K562 (cell line): ENCODE data around the gene OR1E1. TPM values are rescaled to one million over a fixed set of nuclear protein-coding genes. Genes with fewer than 3 reads are reported as not detected.
"Not testable (repeated sequence)": the region's sequence is repeated elsewhere in the genome, so short reads cannot be mapped to it uniquely, and the experiment has no call there.

ENCODE experiments used
- ATAC-seq: fragments of 200-7000 bp; cut with Tn5 transposase; 3 replicates; pipeline ENCODE4 v1.9.1; 2020; ENCODE audit warnings: moderate library complexity
- BruUV-seq: library from RNA; stranded (reverse); fragments of 400-500 nt; replicated peaks from 2 replicates; lab custom pipeline; 2021; lab: Mats Ljungman, UMichigan
- CTCF ChIA-PET: fragments of 300-600 bp; formaldehyde crosslinking; extraction: SDS; loops from one replicate; lab custom pipeline; 2021; ENCODE audit warnings: low intra/inter-chr PET ratio; lab: Yijun Ruan, JAX
- POLR2A ChIA-PET: fragments of 300-600, 350-650 bp; sonication (Branson Sonifier 250); formaldehyde crosslinking; extraction: SDS; loops from one replicate; lab custom pipeline; 2021; ENCODE audit warnings: antibody characterized with exemption, inconsistent platforms; lab: Yijun Ruan, JAX
- DNase-seq, 4 experiments: peaks; one replicate each; pipeline versions ENCODE4 v3.0.0 to v3.0.0-alpha.2; 2011 to 2018; ENCODE audit warnings: low spot score in 3 of 4, mixed read lengths in 3 of 4; ENCODE audit errors: extremely low read depth in 1 of 4
- FAIRE-seq: peaks from 2 replicates; lab custom pipeline; 2011; peaks lifted over from hg19 to GRCh38; lab: Jason Lieb, UNC
- H2AFZ ChIP-seq: 2 replicates; pipeline ENCODE4 v1.6.0; 2011; ENCODE audit warnings: low read depth, low read length, control low read depth, inconsistent platforms
- H3K27ac ChIP-seq: fragments of 200-600 bp; 3 replicates; pipeline ENCODE4 v1.8.0; 2011; ENCODE audit warnings: low read depth, mild to moderate bottlenecking, control low read depth, inconsistent platforms, low read length, moderate library complexity, mixed read lengths; ENCODE audit errors: extremely low read depth
- H3K27me3 ChIP-seq, 2 experiments: fragments of 300-600 bp in 1 of 2; 2 replicates in 1 of 2; 3 replicates in 1 of 2; pipeline versions ENCODE4 v1.6.0 to v1.8.0; 2011; ENCODE audit warnings: inconsistent platforms in 2 of 2, low read length in 2 of 2, mild to moderate bottlenecking in 1 of 2, mixed read lengths in 1 of 2, moderate library complexity in 1 of 2; ENCODE audit not compliant: control insufficient read depth in 2 of 2, insufficient read depth in 2 of 2
- H3K36me3 ChIP-seq: fragments of 300-600 bp; 3 replicates; pipeline ENCODE4 v1.8.0; 2011; ENCODE audit warnings: mild to moderate bottlenecking, low read length, inconsistent platforms; ENCODE audit not compliant: control insufficient read depth, insufficient read depth
- H3K4me1 ChIP-seq, 2 experiments: fragments of 200-600 bp in 1 of 2; replicated peaks in 1 of 2; 2 replicates in 1 of 2; 3 replicates in 1 of 2; pipeline versions ENCODE4 v1.5.1 to v1.8.0; 2011; ENCODE audit warnings: inconsistent platforms in 2 of 2, low read length in 2 of 2, mild to moderate bottlenecking in 1 of 2, mixed read lengths in 1 of 2, moderate library complexity in 1 of 2; ENCODE audit not compliant: control insufficient read depth in 2 of 2, insufficient read depth in 2 of 2
- H3K4me2 ChIP-seq: 2 replicates; pipeline ENCODE4 v1.6.1; 2011; ENCODE audit warnings: low read length, control low read depth, inconsistent platforms, mixed read lengths; ENCODE audit not compliant: insufficient read depth
- H3K4me3 ChIP-seq: fragments of 200-600 bp; sonication (generic), shearing (Covaris generic); 2 replicates; pipeline ENCODE4 v1.5.1; 2016; ENCODE audit warnings: control low read depth, inconsistent platforms
- H3K79me2 ChIP-seq: fragments of 200-600 bp; 3 replicates; pipeline ENCODE4 v1.8.0; 2011; ENCODE audit warnings: low read length, inconsistent platforms; ENCODE audit not compliant: control insufficient read depth, insufficient read depth
- H3K9ac ChIP-seq, 2 experiments: 2 replicates each; pipeline versions ENCODE4 v1.6.0 to v1.6.1; 2011; ENCODE audit warnings: low read depth in 2 of 2, low read length in 2 of 2, control low read depth in 1 of 2, inconsistent platforms in 1 of 2, mild to moderate bottlenecking in 1 of 2, mixed read lengths in 1 of 2; ENCODE audit not compliant: insufficient read depth in 1 of 2
- H3K9me1 ChIP-seq: one replicate; pipeline ENCODE4 v1.6.0; 2011; ENCODE audit warnings: inconsistent platforms, mild to moderate bottlenecking, low read length, moderate library complexity; ENCODE audit not compliant: control insufficient read depth, insufficient read depth
- H3K9me3 ChIP-seq: replicated peaks from 2 replicates; pipeline ENCODE4 v1.5.1; 2011; ENCODE audit warnings: low read depth, low read length, inconsistent platforms; ENCODE audit not compliant: control insufficient read depth, insufficient read depth
- H4K20me1 ChIP-seq: replicated peaks from 2 replicates; pipeline ENCODE4 v1.6.1; 2011; ENCODE audit warnings: low read length, inconsistent platforms, mixed read lengths; ENCODE audit not compliant: control insufficient read depth, insufficient read depth
- AFF1 ChIP-seq, 2 experiments: fragments of 450-650 bp; IDR thresholded peaks; 2 replicates each; pipeline ENCODE4 v1.6.1; 2018; ENCODE audit warnings: mild to moderate bottlenecking in 2 of 2, low read depth in 1 of 2; ENCODE audit not compliant: partially characterized antibody in 2 of 2
- CTCF ChIP-seq, 3 experiments: IDR thresholded peaks in 2 of 3; conservative IDR thresholded peaks in 1 of 3; 2 replicates each; pipeline ENCODE4 v1.5.1; 2011 to 2012; ENCODE audit warnings: low read length in 3 of 3, mild to moderate bottlenecking in 3 of 3, control low read depth in 2 of 3, improper control_type of control experiment in 1 of 3, inconsistent platforms in 1 of 3, low read depth in 1 of 3, mixed read lengths in 1 of 3, moderate library complexity in 1 of 3; ENCODE audit not compliant: insufficient read depth in 2 of 3
- MIER1 ChIP-seq: fragments of 450-650 bp; IDR thresholded peaks from 2 replicates; pipeline ENCODE4 v1.6.1; 2016; ENCODE audit warnings: antibody characterized with exemption, mild to moderate bottlenecking, low read depth
- MNT ChIP-seq, 2 experiments: fragments of 450-650 bp; conservative IDR thresholded peaks; 2 replicates each; pipeline ENCODE4 v1.6.1; 2017; ENCODE audit warnings: mild to moderate bottlenecking in 2 of 2, moderate library complexity in 2 of 2
- YY1 ChIP-seq, 3 experiments: IDR thresholded peaks; 2 replicates each; pipeline ENCODE4 v1.6.1; 2011; ENCODE audit warnings: low read length in 2 of 3, mild to moderate bottlenecking in 2 of 3, moderate library complexity in 2 of 3, borderline replicate concordance in 1 of 3, control low read depth in 1 of 3, low read depth in 1 of 3; ENCODE audit not compliant: insufficient read depth in 3 of 3, insufficient replicate concordance in 2 of 3, control insufficient read depth in 1 of 3, insufficient read length in 1 of 3; ENCODE audit errors: extremely low read depth in 1 of 3
- ZNF766 ChIP-seq: fragments of 200-800 bp; sonication (Bioruptor generic); conservative IDR thresholded peaks from 2 replicates; pipeline ENCODE4 v1.6.1; 2016; ENCODE audit warnings: missing genetic modification characterization, missing compliant biosample characterization
- WGBS: fragments of 100-300 bp; shearing (Covaris generic); methylation state at CpG from one replicate; pipeline ENCODE4 v1.1.6; 2016; ENCODE audit warnings: low coverage, mixed read lengths; ENCODE audit not compliant: insufficient coverage; ENCODE audit errors: missing lambda C conversion rate; 5-methylcytosine and 5-hydroxymethylcytosine counted together
- in situ Hi-C: fragments of 300-500 bp; cut with MboI; formaldehyde crosslinking; loops from 4 replicates; pipeline ENCODE4 v1.15.0; 2018; ENCODE audit warnings: inconsistent platforms, mixed read lengths
- intact Hi-C: fragments of 100-400 bp; cut with micrococcal nuclease; formaldehyde crosslinking; loops from 2 replicates; pipeline ENCODE4 v1.14.2; 2022
- polyA plus RNA-seq, 8 experiments: library from polyadenylated mRNA; depleted of rRNA in 4 of 8; stranded (reverse) in 5 of 8; unstranded in 3 of 8; fragments of >200 nt; fragmentation: Nextera tagmentation in 2 of 8; fragmentation: Illumina TruSeq in 1 of 8; extraction: Ambion mirVana in 2 of 8; extraction: Trizol in 1 of 8; gene quantifications; 2 replicates each; pipeline versions ENCODE4 v1.2.1 to v1.2.3, GENCODE V29; 2011 to 2014; ENCODE audit warnings: inconsistent platforms in 1 of 8, missing spikeins in 1 of 8
- total RNA-seq, 7 experiments: library from RNA; depleted of rRNA in 6 of 7; stranded (reverse); fragments of >200 nt in 6 of 7; fragmentation: Illumina TruSeq in 2 of 7; extraction: Trizol in 2 of 7; gene quantifications; 2 replicates each; pipeline versions ENCODE4 v1.2.1 to v1.2.3, GENCODE V29; 2011 to 2021; ENCODE audit warnings: low replicate concordance in 1 of 7

The OR1E1 gene
- total and polyA plus RNA-seq, 9 of the 15 experiments (the other 6 are each of a cell fraction or from before 2014, with no cell fraction given) = not detected

- intact Hi-C loops, in situ Hi-C loops, H3K4me2 ChIP-seq, H4K20me1 ChIP-seq, H3K4me3 ChIP-seq, H3K36me3 ChIP-seq, H3K9me1 ChIP-seq, H3K79me2 ChIP-seq, H3K27me3 ChIP-seq, H3K9ac ChIP-seq, POLR2A ChIA-PET, H2AFZ ChIP-seq, CTCF ChIA-PET, H3K4me1 ChIP-seq, H3K9me3 ChIP-seq, H3K27ac ChIP-seq, BruUV-seq: not testable (repeated sequence)
- DNase-seq (peak in 2 of 4 experiments; percentile 7 to 21), ATAC-seq (peak; percentile 81), FAIRE-seq (peak; percentile 15)
- 2% methylated on average over 7 of the region's 7 CpGs for WGBS
- TF ChIP-seq YY1 (IDR thresholded peaks at IDR 0.05; ENCODE audit: borderline replicate concordance in 1 of 3, control insufficient read depth in 1 of 3, extremely low read depth in 1 of 3, insufficient read depth in 3 of 3, insufficient read length in 1 of 3, insufficient replicate concordance in 2 of 3, low read depth in 1 of 3, low read length in 2 of 3) (peak in 1 of 3 experiments; percentile 62), AFF1 (IDR thresholded peaks at IDR 0.05; ENCODE audit: low read depth in 1 of 2, partially characterized antibody in 2 of 2) (peak in 1 of 2 experiments; percentile 44), ZNF766 (0 out of 2 replicates have a peak, but pooled peaks have one; percentile 21), MIER1 (peak; percentile 92), MNT (conservative IDR thresholded peaks at IDR 0.05) (0 out of 4 replicates have a peak, but pooled peaks of 1 of the 2 experiments have one; percentile 27), CTCF (IDR thresholded peaks at IDR 0.05 in 2 of 3, conservative IDR thresholded peaks at IDR 0.05 in 1 of 3; ENCODE audit: insufficient read depth in 2 of 3, low read depth in 1 of 3, low read length in 3 of 3) (peak in 1 of 3 experiments; percentile 13; a peak in 1 of 6 replicates)
These were observed 35.0 kb upstream of the OR1E1 start for GRCh38 chr17:3433215-3433614.
